Uterus (tissue), 2 donors: ENCODE measurements around the gene SLC39A11.

ENCODE experiments used
- CTCF ChIP-seq, 4 experiments: fragments of 200-600 bp in 2 of 4; fragments of 450-650 bp in 2 of 4; sonication (generic) in 2 of 4; IDR thresholded peaks; one replicate each; pipeline ENCODE4 v1.5.1; 2016 to 2019; ENCODE audit warnings: antibody characterized with exemption in 4 of 4, mild to moderate bottlenecking in 2 of 4, moderate library complexity in 1 of 4
- POLR2A ChIP-seq, 2 donors: fragments of 450-650 bp; IDR thresholded peaks; one replicate each; pipeline ENCODE4 v1.6.1; 2016; ENCODE audit warnings: antibody characterized with exemption in 2 of 2, mild to moderate bottlenecking in 1 of 2, moderate library complexity in 1 of 2

- TF ChIP-seq POLR2A (IDR thresholded peaks at IDR 0.05) (no peak), CTCF (IDR thresholded peaks at IDR 0.05) (no peak)
These were observed 457.4 kb downstream of the SLC39A11 start for GRCh38 chr17:72635034-72635635.
